ENCODE measurements around the gene PHF2. TPM values are rescaled to one million over a fixed set of nuclear protein-coding genes. Genes with fewer than 3 reads are reported as not detected.

Gene PHF2
- total and polyA plus RNA-seq, 2 experiments from 2014 or later = 4.6 to 16.5 TPM

DNA sequence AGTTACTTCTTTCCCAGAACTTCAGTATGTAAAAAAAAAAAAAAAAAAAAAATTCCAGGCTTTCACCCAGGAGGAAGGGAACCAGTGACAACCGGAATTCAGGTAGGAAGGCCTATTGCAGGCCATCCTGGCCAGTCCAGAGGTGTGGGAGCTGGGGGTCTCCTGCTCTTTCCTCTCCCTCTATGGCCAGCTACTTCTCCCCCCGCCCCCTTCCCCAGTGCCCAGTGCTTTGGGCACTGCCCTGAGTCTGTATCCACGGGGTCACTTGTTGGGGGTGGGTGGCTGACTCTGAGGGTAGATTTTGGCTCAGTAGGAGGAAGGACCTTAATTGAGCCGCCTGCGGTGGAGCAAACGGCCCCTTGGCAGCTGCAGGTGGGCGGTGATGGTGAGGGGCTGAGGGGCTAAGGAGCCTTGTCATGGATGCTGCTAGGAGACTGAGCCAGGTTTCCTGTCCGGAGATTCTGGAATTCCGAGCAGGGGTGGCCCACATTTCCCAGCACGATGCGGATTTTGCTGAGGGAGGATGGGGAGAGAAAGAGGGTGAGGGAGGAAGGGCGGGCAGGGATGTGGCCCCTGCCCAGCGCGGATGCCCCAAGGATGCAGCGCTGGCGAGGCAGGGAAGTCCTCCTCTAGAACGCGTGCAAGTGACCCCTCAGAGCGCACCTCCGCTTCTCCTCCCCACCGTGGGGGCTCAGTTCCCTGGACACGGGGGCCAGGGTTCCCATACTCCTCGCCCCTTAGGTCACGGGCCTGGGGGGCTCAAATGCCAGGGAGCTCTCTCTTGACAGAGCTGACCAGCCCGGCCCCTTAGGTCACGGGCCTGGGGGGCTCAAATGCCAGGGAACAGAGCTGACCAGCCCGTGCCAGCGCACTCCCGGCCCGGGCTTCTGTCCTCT, 1.2 kb upstream of the PHF2 start:
- Histone ChIP-seq H3F3A (ENCODE audit: insufficient read depth) (no peaks in the 10 kb centered on the region), H3K27ac (peak overlapping the region; percentile 53), H4K20me1 (ENCODE audit: insufficient read depth) (no peaks in the 10 kb centered on the region), H2AFZ (peak overlapping the region; percentile 77), H3K9ac (peak overlapping the region; percentile 96), H3K36me3 (ENCODE audit: low read depth) (0 out of 2 replicates have a peak, but pooled peaks cover 4% of the 10 kb centered on the region), H3K4me1 (ENCODE audit: insufficient read depth) (peaks cover 11% of the 10 kb centered on the region), H3K9me2 (ENCODE audit: insufficient read depth) (no peaks in the 10 kb centered on the region), H3K79me2 (ENCODE audit: insufficient read depth) (peaks cover 49% of the 10 kb centered on the region), H3K9me3 (ENCODE audit: low read depth) (no peaks in the 10 kb centered on the region), H3K4me2 (ENCODE audit: unreplicated experiment) (peak overlapping the region; percentile 81), H3K27me3 (replicated peaks; ENCODE audit: insufficient read depth) (no peaks in the 10 kb centered on the region), H3K4me3 (peak overlapping the region; percentile 84)
- no peak for TF ChIP-seq EZH2phosphoT487 (IDR thresholded peaks at IDR 0.05; ENCODE audit: insufficient read depth, low read depth)
- TF ChIP-seq EZH2 (IDR thresholded peaks at IDR 0.05; ENCODE audit: insufficient read depth, poor library complexity, severe bottlenecking) = no peak
- 17 to 21% methylated on average over 24 to 29 of the region's 30 CpGs for WGBS, 2 experiments (ENCODE audit: low coverage in 1 of 2, low lambda C conversion rate in 2 of 2, missing lambda C conversion rate in 2 of 2)
- peak; percentile 35 for DNase-seq
- in situ Hi-C loops (cut with MboI) = loop anchor here (25.0 kb wide), 1 partner anchor 413 kb away; no protein-coding TSS in a partner anchor

DNA sequence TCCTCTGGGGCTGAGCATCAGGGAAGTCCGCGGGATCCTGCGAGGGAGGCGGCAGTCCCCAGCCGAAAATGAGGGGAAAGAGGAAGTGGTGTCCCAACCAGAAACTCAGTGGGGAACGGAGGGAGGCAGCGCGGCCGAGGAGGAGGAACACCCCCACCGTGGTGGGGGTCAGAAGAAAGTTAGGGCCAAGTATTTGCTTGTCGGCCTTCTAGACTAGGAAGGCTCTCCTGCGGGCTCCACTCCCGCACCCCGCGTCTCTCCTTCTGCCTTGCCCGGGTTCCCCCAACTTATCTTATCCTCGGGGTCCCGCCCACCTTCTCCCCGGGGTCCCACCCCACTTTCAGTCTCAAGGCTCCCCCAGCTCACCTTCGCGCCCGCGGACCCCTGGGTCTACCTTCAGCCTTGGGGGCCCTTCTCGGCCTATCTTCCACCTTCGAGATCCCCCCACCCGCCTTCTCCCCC, 557 bp upstream of the PHF2 start:
- H4K20me1 ChIP-seq (ENCODE audit: insufficient read depth) = no peaks in the 10 kb centered on the region
- no peaks in the 10 kb centered on the region for H3K9me3 ChIP-seq (ENCODE audit: low read depth)
- peak overlapping the region; percentile 77 for H2AFZ ChIP-seq
- peak; percentile 68 for DNase-seq
- H3K9ac ChIP-seq = peak overlapping the region; percentile 96
- no peaks in the 10 kb centered on the region for H3K36me3 ChIP-seq (ENCODE audit: low read depth)
- H3K4me3 ChIP-seq = peak overlapping the region; percentile 84
- TF ChIP-seq EZH2phosphoT487 (IDR thresholded peaks at IDR 0.05; ENCODE audit: insufficient read depth, low read depth) (no peak), EZH2 (IDR thresholded peaks at IDR 0.05; ENCODE audit: insufficient read depth, poor library complexity, severe bottlenecking) (no peak)
- in situ Hi-C loops (cut with MboI) = no loop called here
- H3K4me2 ChIP-seq (ENCODE audit: unreplicated experiment) = peak overlapping the region; percentile 81
- H3K27me3 ChIP-seq (replicated peaks; ENCODE audit: insufficient read depth) = no peaks in the 10 kb centered on the region
- no peaks in the 10 kb centered on the region for H3F3A ChIP-seq (ENCODE audit: insufficient read depth)
- peaks cover 17% of the 10 kb centered on the region for H3K4me1 ChIP-seq (ENCODE audit: insufficient read depth)
- H3K9me2 ChIP-seq (ENCODE audit: insufficient read depth) = no peaks in the 10 kb centered on the region
- 2 to 3% methylated on average over 19 to 26 of the region's 26 CpGs for WGBS, 2 experiments (ENCODE audit: low coverage in 1 of 2, low lambda C conversion rate in 2 of 2, missing lambda C conversion rate in 2 of 2)
- H3K79me2 ChIP-seq (ENCODE audit: insufficient read depth) = peaks cover 56% of the 10 kb centered on the region
- H3K27ac ChIP-seq = peak overlapping the region; percentile 53

- Histone ChIP-seq H3K36me3 (ENCODE audit: low read depth) (no peaks in the 10 kb centered on the region), H3K9me3 (ENCODE audit: low read depth) (no peaks in the 10 kb centered on the region), H2AFZ (peak overlapping the region; percentile 44; the same call in 1 of the 2 replicates), H3K9me2 (ENCODE audit: insufficient read depth) (no peaks in the 10 kb centered on the region), H3K27me3 (replicated peaks; ENCODE audit: insufficient read depth) (no peaks in the 10 kb centered on the region), H3K79me2 (ENCODE audit: insufficient read depth) (peaks cover 71% of the 10 kb centered on the region), H3F3A (ENCODE audit: insufficient read depth) (no peaks in the 10 kb centered on the region), H3K4me1 (ENCODE audit: insufficient read depth) (peaks cover 17% of the 10 kb centered on the region), H3K4me3 (peak overlapping the region; percentile 81), H3K4me2 (ENCODE audit: unreplicated experiment) (peak overlapping the region; percentile 84), H3K27ac (no peak overlapping the region), H3K9ac (peak overlapping the region; percentile 82), H4K20me1 (ENCODE audit: insufficient read depth) (no peaks in the 10 kb centered on the region; the same call in 1 of the 2 replicates)
- DNase-seq = peak; percentile 60
- in situ Hi-C loops (cut with MboI) = no loop called here
- 1 to 2% methylated on average over 18 to 69 of the region's 74 CpGs for WGBS, 2 experiments (ENCODE audit: low coverage in 1 of 2, low lambda C conversion rate in 2 of 2, missing lambda C conversion rate in 2 of 2)
- TF ChIP-seq EZH2 (IDR thresholded peaks at IDR 0.05; ENCODE audit: insufficient read depth, poor library complexity, severe bottlenecking) = no peak
- no peak for TF ChIP-seq EZH2phosphoT487 (IDR thresholded peaks at IDR 0.05; ENCODE audit: insufficient read depth, low read depth)
Observed at GRCh38 chr9:93577078-93577974, 942 bp downstream of the PHF2 start.
